SW 1271 (cell line): ENCODE data around the gene SLC7A5.
"Not testable (repeated sequence)": the region's sequence is repeated elsewhere in the genome, so short reads cannot be mapped to it uniquely, and the experiment has no call there.

Source experiments
- DNase-seq, 2 experiments: peaks; one replicate each; lab custom pipeline; 2025; lab: John Stamatoyannopoulos, UW

Gene SLC7A5

GRCh38 chr16:87888346-87888745, 19.0 kb upstream of the SLC7A5 start:
- DNase-seq = not testable (repeated sequence)

DNA sequence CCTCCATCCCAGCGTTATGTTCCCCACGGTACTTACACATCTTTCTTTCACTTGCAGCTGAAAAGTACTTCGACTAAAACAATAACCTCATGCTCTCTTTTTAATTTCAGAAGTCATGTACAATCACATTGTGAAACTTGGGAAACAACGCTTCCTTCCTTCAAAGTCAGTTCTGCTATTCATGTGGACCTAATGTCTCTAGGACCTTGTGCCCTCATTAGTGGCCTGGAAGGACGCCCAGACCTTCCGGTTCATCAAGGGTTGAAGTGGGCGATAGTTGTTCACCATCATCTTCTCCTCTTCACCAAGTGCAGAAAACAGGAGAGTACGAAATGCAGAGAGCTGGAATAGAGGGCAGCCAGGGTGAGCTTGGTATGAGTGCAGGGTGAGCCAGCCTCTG, 18.6 kb upstream of the SLC7A5 start:
- not testable (repeated sequence) for DNase-seq

- not testable (repeated sequence) for DNase-seq
Measured at GRCh38 chr16:87885371-87885967, 16.2 kb upstream of the SLC7A5 start.

DNA sequence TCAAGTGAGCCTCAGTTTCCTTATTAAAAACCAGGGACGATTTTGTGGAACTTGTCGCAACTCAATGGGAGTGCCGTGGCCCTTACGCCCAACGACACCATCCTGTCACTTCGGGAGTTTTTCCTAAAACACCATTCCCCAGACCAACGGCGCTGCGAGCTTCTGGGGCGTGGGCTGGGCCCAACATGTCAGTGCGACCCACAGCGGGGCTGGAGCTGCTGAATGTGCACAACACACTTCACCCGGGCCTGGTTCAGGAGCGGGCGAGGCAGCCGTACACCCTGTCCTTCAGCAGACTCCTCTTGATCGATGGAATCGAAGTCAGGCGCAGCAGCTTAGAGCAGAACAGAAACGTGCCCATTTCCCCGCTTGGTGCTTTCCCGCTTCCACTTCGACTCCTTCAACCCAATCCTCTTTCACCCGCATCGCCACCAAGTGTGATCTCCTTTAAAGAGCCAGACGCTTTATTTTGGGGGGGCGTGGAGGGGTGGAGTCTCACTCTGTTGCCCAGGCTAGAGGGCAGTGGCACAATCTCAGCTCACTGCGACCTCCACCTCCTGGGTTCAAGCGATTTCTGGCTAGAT, 13.2 kb upstream of the SLC7A5 start:
- no peak for DNase-seq

DNA sequence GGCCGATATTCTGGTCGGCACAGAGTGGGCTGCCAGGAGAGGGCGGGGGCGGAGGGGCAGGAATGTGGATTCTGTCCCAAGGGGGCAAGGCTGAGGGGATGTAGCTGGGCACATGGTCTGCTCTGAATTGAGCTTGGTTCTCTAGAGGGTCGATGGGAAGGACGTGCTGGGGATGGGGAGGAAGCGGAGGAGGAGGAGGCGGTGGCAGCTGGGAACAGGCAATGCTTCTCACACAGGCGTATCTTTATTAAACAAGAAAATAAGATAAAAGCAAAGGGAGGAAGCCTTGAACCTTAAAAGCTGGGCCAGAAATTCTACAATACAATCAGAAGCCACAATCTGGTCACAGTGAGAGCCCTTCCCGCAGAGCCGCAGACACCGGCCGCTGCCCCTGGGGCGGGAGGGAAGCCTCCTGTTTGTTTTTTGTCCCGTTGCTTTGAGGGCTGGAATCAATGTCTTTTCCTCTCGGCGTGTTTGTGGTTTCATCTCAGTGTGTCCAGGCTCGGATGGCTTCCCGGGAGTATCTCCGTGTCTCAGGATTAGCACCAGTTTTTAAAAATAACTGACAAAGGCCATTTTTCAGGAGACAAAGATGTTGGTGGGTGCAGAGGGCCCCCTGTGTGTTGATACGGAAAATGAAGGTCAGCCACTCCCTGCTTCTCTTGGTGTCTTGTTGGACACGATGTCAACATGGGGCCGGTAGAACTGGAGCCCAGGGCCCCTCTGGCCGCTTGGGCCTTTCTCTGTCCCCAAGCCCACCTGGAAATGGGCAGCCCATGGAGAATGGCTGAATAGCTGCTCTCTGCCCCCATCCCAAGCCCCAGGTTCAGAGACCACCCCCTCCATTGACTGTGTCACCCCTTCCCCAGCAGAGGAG, 12.3 kb upstream of the SLC7A5 start:
- DNase-seq = no peak

GRCh38 chr16:87880117-87880696, 10.9 kb upstream of the SLC7A5 start:
- no peak for DNase-seq

DNA sequence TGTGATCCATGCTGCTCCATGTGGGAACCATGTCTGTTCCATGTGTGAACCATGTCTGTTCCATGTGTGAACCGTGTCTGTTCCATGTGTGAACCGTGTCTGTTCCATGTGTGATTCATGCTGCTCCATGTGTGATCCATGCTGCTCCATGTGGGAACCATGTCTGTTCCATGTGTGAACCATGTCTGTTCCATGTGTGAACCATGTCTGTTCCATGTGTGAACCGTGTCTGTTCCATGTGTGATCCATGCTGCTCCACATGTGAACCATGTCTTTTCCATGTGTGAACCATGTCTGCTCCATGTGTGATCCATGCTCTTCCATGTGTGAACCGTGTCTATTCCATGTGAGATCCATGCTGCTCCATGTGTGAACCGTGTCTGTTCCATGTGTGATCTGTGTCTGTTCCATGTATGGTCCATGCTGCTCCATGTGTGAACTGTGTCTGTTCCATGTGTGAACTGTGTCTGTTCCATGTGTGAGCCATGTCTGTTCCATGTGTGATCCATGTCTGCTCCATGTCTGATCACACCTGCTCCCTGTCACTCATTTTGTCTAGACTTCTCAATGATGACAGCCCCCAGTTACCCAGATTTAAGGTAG, 10.2 kb upstream of the SLC7A5 start:
- DNase-seq = not testable (repeated sequence)

DNA sequence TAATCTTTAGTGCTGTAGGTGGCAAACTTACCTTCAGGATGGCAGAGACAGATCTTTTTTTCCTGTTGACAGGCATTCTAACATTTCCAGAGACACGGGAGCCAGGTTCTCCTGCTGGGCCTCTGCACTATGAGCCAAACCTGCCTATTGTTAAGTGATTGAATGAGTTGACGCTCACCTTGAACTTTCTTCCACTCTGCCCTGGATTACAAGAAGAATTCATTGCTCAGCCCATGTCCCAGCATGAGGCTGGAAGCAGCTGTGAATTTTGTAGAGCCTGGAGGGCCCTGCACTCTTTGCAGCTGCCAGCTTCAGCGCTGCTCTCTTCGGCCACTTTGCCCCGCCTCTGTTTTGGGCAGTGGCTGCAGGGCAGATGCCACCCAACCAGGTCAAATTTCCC, 9.4 kb upstream of the SLC7A5 start:
- no peak for DNase-seq

DNA sequence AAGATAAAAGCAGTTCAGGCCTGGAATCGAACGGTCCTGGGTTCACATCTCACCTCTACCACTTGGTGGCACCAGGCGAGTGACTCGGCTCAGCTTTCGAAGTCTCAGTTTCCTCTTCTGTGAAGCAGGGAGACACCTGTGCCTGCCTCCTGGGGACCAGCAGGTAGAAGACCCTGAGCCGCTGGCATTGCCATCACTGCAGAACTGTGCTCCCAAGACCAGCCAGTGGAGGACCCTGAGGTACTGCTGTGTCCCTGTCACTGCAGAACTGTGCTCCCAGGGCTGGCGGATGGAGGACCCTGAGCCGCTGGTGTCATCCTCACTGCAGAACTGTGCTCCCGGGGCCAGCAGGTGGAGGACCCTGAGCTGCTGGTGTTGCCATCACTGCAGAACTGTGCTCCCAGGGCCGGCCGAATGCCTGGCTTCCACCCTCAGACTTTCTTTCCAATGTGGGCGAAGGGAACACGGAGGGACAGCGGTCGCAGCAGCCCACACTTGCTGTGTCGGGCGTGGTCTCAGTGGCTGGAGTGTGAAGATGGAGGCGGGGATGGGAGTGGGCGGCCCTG, 8.7 kb upstream of the SLC7A5 start:
- no peak for DNase-seq

DNA sequence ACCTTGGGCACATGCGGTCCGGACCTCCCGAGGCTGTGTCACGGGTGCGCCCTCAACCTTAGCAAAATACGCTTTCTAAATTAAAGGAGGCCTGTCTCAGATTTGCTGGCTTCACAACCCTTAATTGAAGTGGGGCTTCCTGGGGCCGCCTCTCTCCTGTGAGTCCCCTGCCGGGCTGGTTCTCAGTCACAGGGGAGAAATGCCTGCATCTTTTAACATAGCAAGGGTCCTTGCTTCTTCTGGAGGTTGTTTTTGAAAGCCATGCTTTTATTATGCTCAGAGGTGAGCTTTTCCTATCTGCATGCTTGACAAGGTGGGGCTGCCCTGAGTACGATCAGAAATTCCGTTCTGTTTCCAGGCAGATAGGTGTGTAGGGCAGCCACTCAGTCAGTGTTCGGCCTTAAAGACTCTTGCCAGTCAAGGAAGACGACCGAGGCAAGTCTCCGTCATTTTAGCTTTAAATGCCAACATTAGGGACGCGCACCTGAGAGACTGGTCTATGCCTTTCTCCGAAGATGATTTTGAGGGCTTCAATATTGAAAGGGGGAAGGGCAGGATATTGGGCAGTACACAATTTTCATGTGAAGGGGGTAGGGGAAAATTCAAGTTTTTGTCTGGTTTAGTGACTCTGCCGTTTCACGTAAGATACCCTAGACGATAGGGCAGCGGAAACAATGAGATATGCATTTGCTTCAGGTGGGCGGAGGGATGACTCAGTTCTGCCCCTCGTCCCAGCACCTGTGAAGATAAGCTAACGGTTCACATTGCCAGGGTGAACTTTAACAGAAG, 5.5 kb upstream of the SLC7A5 start:
- DNase-seq = no peak

GRCh38 chr16:87870418-87871291, 1.3 kb upstream of the SLC7A5 start:
- DNase-seq = not testable (repeated sequence)

DNA sequence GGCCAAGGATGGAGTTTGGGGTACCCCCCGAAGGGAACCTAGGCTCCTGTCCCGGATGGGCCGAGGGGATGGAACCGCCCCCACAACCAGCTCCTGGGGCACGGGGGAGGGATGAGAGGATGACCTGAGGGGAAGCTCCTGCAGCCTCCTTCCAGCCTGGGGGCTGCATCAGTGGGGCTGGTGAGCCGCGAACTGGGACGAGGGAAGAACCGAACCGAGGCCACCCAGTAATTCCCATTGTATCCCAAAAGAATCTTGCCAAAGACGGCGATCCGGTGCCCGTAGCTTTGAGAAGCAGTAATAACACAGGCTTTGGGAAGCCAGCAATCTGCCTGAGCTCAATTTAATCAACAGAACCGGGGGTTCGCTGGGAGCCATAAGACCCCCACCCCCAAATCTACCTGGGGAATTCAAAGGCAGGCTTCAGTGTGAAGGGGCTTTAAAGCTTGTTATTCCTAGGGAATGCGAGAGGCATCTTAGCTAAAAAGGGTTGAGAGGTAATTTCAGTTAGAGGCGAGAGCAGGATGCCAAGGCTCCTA, 641 bp upstream of the SLC7A5 start:
- DNase-seq = not testable (repeated sequence)

DNA sequence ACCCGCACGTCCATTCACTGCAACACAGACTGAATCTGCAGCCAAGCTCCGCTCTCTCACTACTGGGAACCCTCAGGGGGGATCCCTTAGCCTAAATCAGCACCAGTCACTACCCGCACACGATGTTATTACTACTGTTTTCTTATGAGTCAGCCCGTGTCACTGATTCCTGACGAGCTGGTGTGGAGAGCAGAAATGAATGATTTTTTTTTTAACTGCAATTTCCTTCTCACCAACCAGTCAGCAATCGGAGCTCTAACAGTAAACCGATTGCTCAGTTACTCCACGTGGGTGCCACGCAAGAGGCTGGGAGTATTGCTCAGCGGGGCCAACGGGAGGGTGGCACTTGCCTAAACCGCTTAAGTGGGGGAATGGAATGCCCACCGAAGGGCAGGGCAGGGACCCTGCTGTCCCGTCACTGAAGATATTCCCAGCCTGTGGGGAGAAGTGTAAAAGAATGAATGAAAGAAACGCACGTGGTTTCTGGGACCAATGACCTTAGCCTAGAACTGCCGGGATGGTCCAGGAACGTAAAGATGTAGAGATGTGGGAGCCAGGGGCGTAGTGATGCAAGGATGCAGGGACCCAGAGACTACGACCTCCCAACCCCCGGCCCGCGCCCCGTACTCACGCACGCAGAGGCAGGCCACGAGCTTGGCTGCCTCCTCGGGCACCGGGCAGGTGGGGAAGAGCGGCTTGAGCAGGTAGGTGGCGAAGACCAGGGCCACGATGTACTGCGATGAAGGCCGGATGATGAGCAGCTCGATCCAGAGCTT, 865 bp downstream of the SLC7A5 start:
- DNase-seq = peak in 1 of 2 experiments; percentile 22

GRCh38 chr16:87865902-87866555, 3.3 kb downstream of the SLC7A5 start:
- DNase-seq = not testable (repeated sequence)

GRCh38 chr16:87864331-87864989, 4.8 kb downstream of the SLC7A5 start:
- DNase-seq = no peak

- not testable (repeated sequence) for DNase-seq
Measured at GRCh38 chr16:87863327-87863635, 6.0 kb downstream of the SLC7A5 start.

DNA sequence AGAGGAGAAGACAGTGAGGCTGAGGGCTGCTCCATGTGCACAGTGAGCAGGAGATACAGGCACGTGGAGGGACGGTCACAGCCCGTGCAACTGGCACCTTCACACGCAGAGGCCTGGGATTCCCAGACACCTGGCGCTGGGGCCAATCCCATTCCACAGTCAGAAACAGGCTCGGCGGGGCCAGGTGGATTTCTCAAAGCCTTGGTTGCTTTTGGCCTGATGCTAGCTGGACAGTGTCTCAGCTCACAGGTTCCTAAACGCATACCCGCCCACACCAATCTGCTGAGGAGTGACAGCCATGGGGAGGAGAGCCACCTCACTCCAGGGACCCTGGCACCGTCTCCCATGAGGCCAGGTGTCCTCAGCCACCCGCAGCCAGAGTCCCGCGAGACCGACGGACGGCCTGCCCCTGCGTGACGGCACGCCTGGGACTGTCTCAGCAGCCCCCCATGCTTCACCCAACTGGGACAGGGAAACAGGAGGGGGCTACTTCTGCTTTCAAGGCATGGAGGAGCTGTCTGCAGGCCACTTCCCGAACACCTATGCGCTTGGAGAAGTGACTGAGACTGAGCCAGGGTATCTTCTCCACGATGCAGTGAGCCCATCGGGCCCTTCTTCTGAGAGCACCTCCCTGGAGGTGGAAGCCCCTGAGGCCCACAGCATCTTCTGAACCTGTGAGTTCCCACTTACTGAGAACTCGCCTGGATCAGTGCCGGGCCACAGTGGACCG, 6.5 kb downstream of the SLC7A5 start:
- DNase-seq = not testable (repeated sequence)
